Measurements from ENCODE around the gene PCSK5. TPM values are rescaled to one million over a fixed set of nuclear protein-coding genes. Genes with fewer than 3 reads are reported as not detected.

PCSK5 gene
- total RNA-seq, 2 donors from 2014 or later = 2.5 to 3.5 TPM

DNA sequence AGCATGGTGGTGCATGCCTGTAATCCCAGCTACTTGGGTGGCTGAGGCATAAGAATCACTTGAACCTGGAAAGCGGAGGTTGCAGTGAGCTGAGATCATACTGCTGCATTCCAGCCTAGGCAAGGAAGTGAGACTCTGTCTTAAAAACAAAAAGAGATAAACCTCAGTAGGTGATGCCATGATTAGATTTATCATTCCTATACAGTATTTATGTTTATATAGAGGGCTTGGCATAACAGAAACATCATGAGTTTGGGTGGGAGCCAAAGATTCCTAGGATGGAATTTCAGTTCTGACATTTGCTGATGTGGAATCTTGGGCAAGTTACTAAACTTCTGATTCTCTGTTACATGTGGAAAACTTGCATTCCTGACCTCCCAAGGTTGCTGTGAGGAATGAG, 481.4 kb downstream of the PCSK5 start:
- no peak for DNase-seq
- Histone ChIP-seq H3K4me1 (ENCODE audit: control insufficient read depth, insufficient read depth, low read length) (peaks cover 23% of the 10 kb centered on the region), H3K27ac (ENCODE audit: low read depth, low read length) (no peak overlapping the region), H3K9me3 (ENCODE audit: control insufficient read depth, low read length) (no peaks in the 10 kb centered on the region), H3K9ac (ENCODE audit: extremely low read depth, low read length, poor library complexity, severe bottlenecking) (no peak overlapping the region), H3K4me3 (ENCODE audit: low read length) (no peak overlapping the region), H3K36me3 (ENCODE audit: control insufficient read depth, insufficient read depth, low read length) (no peaks in the 10 kb centered on the region), H3K27me3 (ENCODE audit: control insufficient read depth, insufficient read depth, low read length, poor library complexity, severe bottlenecking) (no peaks in the 10 kb centered on the region)
- H3K4me1 Mint-ChIP-seq = peaks cover 40% of the 10 kb centered on the region
- WGBS, 2 experiments (ENCODE audit: insufficient coverage in 1 of 2, insufficient read length in 1 of 2) = 97 to 100% methylated on average over 1 of the region's 1 CpG
- H3K36me3 Mint-ChIP-seq (ENCODE audit: low read depth) = no peaks in the 10 kb centered on the region
- H3K27ac Mint-ChIP-seq = no peak overlapping the region
- H3K4me3 Mint-ChIP-seq = no peak overlapping the region
- H3K27me3 Mint-ChIP-seq (ENCODE audit: insufficient read depth) = no peaks in the 10 kb centered on the region
- TF ChIP-seq, protein P1, sequence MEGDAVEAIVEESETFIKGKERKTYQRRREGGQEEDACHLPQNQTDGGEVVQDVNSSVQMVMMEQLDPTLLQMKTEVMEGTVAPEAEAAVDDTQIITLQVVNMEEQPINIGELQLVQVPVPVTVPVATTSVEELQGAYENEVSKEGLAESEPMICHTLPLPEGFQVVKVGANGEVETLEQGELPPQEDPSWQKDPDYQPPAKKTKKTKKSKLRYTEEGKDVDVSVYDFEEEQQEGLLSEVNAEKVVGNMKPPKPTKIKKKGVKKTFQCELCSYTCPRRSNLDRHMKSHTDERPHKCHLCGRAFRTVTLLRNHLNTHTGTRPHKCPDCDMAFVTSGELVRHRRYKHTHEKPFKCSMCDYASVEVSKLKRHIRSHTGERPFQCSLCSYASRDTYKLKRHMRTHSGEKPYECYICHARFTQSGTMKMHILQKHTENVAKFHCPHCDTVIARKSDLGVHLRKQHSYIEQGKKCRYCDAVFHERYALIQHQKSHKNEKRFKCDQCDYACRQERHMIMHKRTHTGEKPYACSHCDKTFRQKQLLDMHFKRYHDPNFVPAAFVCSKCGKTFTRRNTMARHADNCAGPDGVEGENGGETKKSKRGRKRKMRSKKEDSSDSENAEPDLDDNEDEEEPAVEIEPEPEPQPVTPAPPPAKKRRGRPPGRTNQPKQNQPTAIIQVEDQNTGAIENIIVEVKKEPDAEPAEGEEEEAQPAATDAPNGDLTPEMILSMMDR (conservative IDR thresholded peaks at IDR 0.05) = no peak
- H3K9me3 Mint-ChIP-seq = no peaks in the 10 kb centered on the region

DNA sequence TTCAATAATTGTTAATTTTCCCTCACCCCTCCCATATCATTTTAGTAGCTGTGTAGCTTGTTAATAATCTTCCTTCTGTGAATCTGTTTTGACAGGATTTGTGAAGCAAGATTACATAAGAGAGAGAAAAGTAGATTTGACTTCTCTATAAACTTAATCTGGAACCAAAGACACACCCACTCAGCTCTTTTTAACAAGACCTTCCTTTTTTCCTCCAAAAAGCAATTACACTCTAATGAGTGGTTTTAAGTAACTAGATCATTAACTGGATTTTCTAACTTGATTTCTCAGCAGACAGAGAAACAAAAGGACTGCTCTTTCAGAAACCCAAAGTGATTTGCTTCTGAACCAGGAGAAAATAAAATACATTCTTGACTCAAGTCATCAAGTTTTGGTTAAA, 481.9 kb downstream of the PCSK5 start:
- Mint-ChIP-seq H3K36me3 (ENCODE audit: low read depth) (no peaks in the 10 kb centered on the region), H3K9me3 (no peaks in the 10 kb centered on the region), H3K4me3 (no peak overlapping the region)

DNA sequence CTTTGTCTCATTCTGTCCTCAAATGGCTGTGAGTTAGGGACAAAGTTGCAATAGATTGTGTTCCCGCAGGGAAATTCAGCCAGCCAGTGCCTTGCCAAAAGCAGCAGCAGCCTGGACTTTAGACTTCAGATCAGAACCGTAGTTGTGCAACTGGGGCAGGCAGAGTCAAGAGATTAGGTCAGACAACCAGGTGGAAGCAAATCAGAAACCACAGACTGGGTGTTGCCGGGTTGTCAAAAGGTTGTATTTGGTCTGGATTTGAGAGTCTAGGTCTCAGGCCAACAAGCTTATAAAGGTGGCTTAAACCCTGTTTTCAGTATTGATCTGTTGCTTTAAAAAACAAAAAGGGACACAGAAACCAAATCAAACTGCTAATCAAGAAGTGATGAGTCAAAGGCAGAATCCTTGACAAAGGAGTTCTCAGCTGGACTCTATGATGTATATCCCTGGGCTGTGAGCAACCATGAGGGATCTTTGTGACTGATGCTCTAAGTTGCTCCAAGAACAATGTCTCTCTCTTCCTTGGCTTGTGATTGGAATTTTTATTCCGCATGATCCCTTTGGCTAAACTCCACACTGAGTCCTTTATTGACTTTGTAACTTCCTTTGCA, 482.8 kb downstream of the PCSK5 start:
- H3K9me3 Mint-ChIP-seq = no peaks in the 10 kb centered on the region
- Histone ChIP-seq H3K36me3 (ENCODE audit: control insufficient read depth, insufficient read depth, low read length) (no peaks in the 10 kb centered on the region), H3K27me3 (ENCODE audit: control insufficient read depth, insufficient read depth, low read length, poor library complexity, severe bottlenecking) (no peaks in the 10 kb centered on the region), H3K9ac (ENCODE audit: extremely low read depth, low read length, poor library complexity, severe bottlenecking) (no peak overlapping the region), H3K4me3 (ENCODE audit: low read length) (no peak overlapping the region), H3K27ac (ENCODE audit: low read depth, low read length) (no peak overlapping the region), H3K4me1 (ENCODE audit: control insufficient read depth, insufficient read depth, low read length) (peaks cover 23% of the 10 kb centered on the region), H3K9me3 (ENCODE audit: control insufficient read depth, low read length) (no peaks in the 10 kb centered on the region)
- no peaks in the 10 kb centered on the region for H3K36me3 Mint-ChIP-seq (ENCODE audit: low read depth)
- TF ChIP-seq, protein P1 (conservative IDR thresholded peaks at IDR 0.05) = no peak
- H3K27ac Mint-ChIP-seq = no peak overlapping the region
- WGBS, 2 experiments (ENCODE audit: insufficient coverage in 1 of 2, insufficient read length in 1 of 2) = 87 to 96% methylated on average over 4 of the region's 4 CpGs
- peaks cover 48% of the 10 kb centered on the region for H3K4me1 Mint-ChIP-seq
- no peak for DNase-seq
- no peak overlapping the region for H3K4me3 Mint-ChIP-seq
- H3K27me3 Mint-ChIP-seq (ENCODE audit: insufficient read depth) = no peaks in the 10 kb centered on the region

More for the DNA sequence above, 481.9 kb downstream of the PCSK5 start:
- no peaks in the 10 kb centered on the region for H3K9me3 ChIP-seq (ENCODE audit: control insufficient read depth, low read length)
- no peaks in the 10 kb centered on the region for H3K27me3 Mint-ChIP-seq (ENCODE audit: insufficient read depth)
- H3K27ac ChIP-seq (ENCODE audit: low read depth, low read length) = no peak overlapping the region
- no peak overlapping the region for H3K4me3 ChIP-seq (ENCODE audit: low read length)
- TF ChIP-seq, protein P1 (conservative IDR thresholded peaks at IDR 0.05) = no peak
- DNase-seq = no peak
- peaks cover 23% of the 10 kb centered on the region for H3K4me1 ChIP-seq (ENCODE audit: control insufficient read depth, insufficient read depth, low read length)
- H3K27ac Mint-ChIP-seq = no peak overlapping the region
- H3K4me1 Mint-ChIP-seq = peaks cover 44% of the 10 kb centered on the region
- H3K27me3 ChIP-seq (ENCODE audit: control insufficient read depth, insufficient read depth, low read length, poor library complexity, severe bottlenecking) = no peaks in the 10 kb centered on the region
- H3K36me3 ChIP-seq (ENCODE audit: control insufficient read depth, insufficient read depth, low read length) = no peaks in the 10 kb centered on the region
- no peak overlapping the region for H3K9ac ChIP-seq (ENCODE audit: extremely low read depth, low read length, poor library complexity, severe bottlenecking)

Data from endodermal cell (in vitro differentiated cells).